Kidney epithelial cell (primary cell): ENCODE data around the gene OAS2. TPM values are rescaled to one million over a fixed set of nuclear protein-coding genes. Genes with fewer than 3 reads are reported as not detected.

Source experiments
- DNase-seq: peaks from one replicate; pipeline ENCODE4 v3.0.0-alpha.2; 2010; ENCODE audit warnings: low read depth
- H3K27me3 ChIP-seq: 2 replicates; pipeline ENCODE4 v1.6.0; 2011; ENCODE audit warnings: low read length; ENCODE audit not compliant: control insufficient read depth, insufficient read depth
- H3K36me3 ChIP-seq: 2 replicates; pipeline ENCODE4 v1.5.1; 2011; ENCODE audit warnings: low read length; ENCODE audit not compliant: control insufficient read depth, insufficient read depth
- H3K4me3 ChIP-seq: 2 replicates; pipeline ENCODE4 v1.5.1; 2011; ENCODE audit warnings: low read depth, mild to moderate bottlenecking, control low read depth, low read length
- total RNA-seq: library from RNA; depleted of rRNA; stranded (reverse); fragments of >200 nt; gene quantifications from 2 replicates; pipeline ENCODE4 v1.2.3, GENCODE V29; 2015
- TF ChIP-seq, protein P1 (sequence below): IDR thresholded peaks from 2 replicates; pipeline ENCODE4 v1.5.1; 2011; ENCODE audit warnings: mild to moderate bottlenecking, moderate library complexity, low read length, control low read depth, inconsistent platforms; ENCODE audit not compliant: insufficient read depth, poor library complexity, severe bottlenecking

Gene OAS2
- total RNA-seq, 1 donor from 2014 or later, result 3.6 TPM

DNA sequence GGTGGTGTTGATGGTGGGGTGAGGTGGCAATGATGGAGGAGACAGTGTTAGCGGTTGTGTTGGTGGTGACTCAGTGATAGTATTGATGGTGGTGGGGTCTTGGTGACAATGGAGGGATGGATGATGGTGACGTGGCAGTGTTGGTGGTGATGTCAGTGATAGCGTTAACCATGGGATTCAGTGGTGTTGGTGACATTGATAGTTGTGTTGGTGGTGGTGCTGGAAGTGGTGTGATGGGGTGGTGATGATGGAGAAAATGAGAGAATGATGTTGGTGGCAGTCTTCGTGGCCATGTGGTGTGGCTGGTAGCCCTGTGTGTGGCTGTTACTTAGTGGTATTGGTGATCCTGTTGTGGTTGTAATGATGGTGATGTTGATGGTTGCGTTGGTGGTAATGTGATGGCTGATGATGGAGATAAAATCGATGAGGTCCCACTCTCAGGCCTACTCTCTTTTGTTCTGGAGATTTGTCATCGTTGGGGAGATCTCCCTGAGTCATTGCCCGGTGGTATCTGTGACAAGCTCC, 80.8 kb downstream of the OAS2 start:
- Histone ChIP-seq H3K4me3 (no peak overlapping the region), H3K36me3 (no peaks in the 10 kb centered on the region), H3K27me3 (peaks cover 53% of the 10 kb centered on the region)
- no peak for DNase-seq
- TF ChIP-seq, protein P1, sequence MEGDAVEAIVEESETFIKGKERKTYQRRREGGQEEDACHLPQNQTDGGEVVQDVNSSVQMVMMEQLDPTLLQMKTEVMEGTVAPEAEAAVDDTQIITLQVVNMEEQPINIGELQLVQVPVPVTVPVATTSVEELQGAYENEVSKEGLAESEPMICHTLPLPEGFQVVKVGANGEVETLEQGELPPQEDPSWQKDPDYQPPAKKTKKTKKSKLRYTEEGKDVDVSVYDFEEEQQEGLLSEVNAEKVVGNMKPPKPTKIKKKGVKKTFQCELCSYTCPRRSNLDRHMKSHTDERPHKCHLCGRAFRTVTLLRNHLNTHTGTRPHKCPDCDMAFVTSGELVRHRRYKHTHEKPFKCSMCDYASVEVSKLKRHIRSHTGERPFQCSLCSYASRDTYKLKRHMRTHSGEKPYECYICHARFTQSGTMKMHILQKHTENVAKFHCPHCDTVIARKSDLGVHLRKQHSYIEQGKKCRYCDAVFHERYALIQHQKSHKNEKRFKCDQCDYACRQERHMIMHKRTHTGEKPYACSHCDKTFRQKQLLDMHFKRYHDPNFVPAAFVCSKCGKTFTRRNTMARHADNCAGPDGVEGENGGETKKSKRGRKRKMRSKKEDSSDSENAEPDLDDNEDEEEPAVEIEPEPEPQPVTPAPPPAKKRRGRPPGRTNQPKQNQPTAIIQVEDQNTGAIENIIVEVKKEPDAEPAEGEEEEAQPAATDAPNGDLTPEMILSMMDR, result no peak

DNA sequence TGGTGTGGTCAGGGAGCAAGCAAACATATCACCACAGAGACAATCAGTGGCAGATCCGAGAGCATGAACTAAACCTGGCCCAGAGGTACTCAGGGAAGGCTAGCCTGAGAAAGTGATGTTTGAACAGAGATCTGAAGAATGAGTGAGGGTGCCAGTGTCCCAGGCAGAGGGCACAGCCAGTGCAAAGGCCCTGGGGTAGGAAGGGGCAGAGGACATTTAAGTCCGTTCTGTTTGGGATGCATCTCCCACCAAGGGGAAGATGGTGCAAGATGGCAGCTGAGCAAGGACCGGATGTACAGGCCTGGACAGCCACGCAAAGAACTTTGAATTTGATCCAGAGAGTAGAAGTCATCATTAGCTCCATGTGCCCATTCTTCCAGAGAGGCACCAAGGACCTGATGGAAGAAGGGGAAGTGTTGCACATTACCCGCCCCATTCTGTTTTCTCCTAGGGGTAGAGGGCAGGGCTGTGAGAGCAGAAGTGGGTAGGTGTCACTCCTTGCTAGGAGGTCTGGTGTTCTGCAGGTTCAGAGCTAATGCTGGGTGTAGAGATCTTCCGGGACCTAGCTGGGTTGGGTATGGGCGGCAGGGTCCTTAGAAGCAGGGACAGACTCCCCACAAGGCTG, 82.1 kb downstream of the OAS2 start:
- Histone ChIP-seq H3K4me3 (no peak overlapping the region), H3K36me3 (no peaks in the 10 kb centered on the region), H3K27me3 (peaks cover 49% of the 10 kb centered on the region)
- no peak for DNase-seq
- TF ChIP-seq, protein P1, result no peak

DNA sequence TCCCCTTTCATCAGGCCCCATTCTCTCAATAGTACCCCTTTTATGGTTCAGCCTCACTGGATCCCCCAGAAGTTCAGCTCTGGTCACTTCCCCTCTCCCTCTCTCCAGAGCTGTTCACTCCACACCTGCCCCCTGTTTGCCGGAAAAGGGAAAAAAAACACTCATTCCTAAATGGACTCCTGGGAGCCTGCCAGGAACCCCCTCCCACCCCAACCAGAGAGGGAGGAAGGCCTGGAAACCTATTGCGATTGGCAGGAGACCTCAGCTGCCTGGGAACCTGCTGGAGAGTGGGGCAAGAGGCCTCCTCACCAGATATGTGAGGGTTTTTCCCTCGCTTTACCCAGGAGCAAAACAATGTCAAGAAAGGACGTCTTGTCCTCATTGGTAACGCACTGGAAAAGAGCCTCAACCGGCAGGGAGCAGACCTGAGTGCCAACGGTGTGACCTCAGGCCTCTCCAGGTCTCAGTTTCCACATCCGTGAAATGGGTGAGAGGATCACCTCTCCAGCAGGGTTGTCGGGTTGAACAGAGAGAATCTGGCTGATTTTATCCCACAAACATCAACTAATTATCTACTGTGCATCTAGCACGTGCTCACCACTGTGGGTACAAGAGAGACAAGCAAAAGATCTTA, 82.9 kb downstream of the OAS2 start:
- Histone ChIP-seq H3K27me3 (peaks cover 44% of the 10 kb centered on the region), H3K36me3 (no peaks in the 10 kb centered on the region), H3K4me3 (no peak overlapping the region)
- TF ChIP-seq, protein P1, result no peak
- no peak for DNase-seq

Other genes with a start within 250 kb of the OAS2 start
- gene RPH3A, start 186.8 kb upstream of the OAS2 start, total RNA-seq, result not detected in 2 replicates
- gene OAS1, start 71.6 kb upstream of the OAS2 start, total RNA-seq, result 6.0 and 6.4 TPM in 2 replicates
- gene OAS3, start 40.0 kb upstream of the OAS2 start, total RNA-seq, result 26.4 and 29.0 TPM in 2 replicates
- 0.89 and 1.8 TPM in 2 replicates for gene DTX1, start 78.2 kb downstream of the OAS2 start, total RNA-seq
- 1.1 and 1.8 TPM in 2 replicates for gene RASAL1, start 157.2 kb downstream of the OAS2 start, total RNA-seq
- gene CFAP73, start 171.2 kb downstream of the OAS2 start, total RNA-seq, result not detected in 2 replicates
- gene DDX54, start 207.0 kb downstream of the OAS2 start, total RNA-seq, result 73.9 and 77.6 TPM in 2 replicates
- 33.6 and 36.0 TPM in 2 replicates for gene RITA1, start 207.2 kb downstream of the OAS2 start, total RNA-seq
- gene TPCN1, start 242.9 kb downstream of the OAS2 start, total RNA-seq, result 25.8 and 34.9 TPM in 2 replicates